22Rv1 (cell line): ENCODE measurements around the gene MEAF6.

Experiments
- CTCF ChIP-seq: fragments of 450-650 bp; IDR thresholded peaks from 2 replicates; pipeline ENCODE4 v1.5.1; 2017; ENCODE audit warnings: mild to moderate bottlenecking
- ZFX ChIP-seq: fragments of 450-650 bp; IDR thresholded peaks from 2 replicates; pipeline ENCODE4 v1.6.1; 2017; ENCODE audit warnings: antibody characterized with exemption, borderline replicate concordance

- no peak for TF ChIP-seq CTCF
- no peak for TF ChIP-seq ZFX
These were observed 52.7 kb downstream of the MEAF6 start for GRCh38 chr1:37461698-37462436.
